ENCODE measurements around the gene DEPDC7.

GRCh38 chr11:33016654-33017053 is 976 bp downstream of the DEPDC7 start:
- TF ChIP-seq CTCF (IDR thresholded peaks at IDR 0.05) (no peak), ATF2 (CRISPR knock-in tag; IDR thresholded peaks at IDR 0.05; ENCODE audit: borderline replicate concordance, low read depth) (no peak), GTF2I (CRISPR knock-in tag; conservative IDR thresholded peaks at IDR 0.05) (no peak)

All from WTC11 (cell line).